Astrocyte of the spinal cord (primary cell): ENCODE results near the gene PYGL.
"Not testable (repeated sequence)": the region's sequence is repeated elsewhere in the genome, so short reads cannot be mapped to it uniquely, and the experiment has no call there.

Experiments
- DNase-seq: peaks from one replicate; pipeline ENCODE4 v3.0.0; 2011; ENCODE audit warnings: low read depth, low spot score
- H3K4me3 ChIP-seq: 2 replicates; pipeline ENCODE4 v1.5.1; 2011; ENCODE audit warnings: low read depth, mild to moderate bottlenecking, low read length, moderate library complexity
- in situ Hi-C: cut with HindIII; loops from 2 replicates; pipeline ENCODE4 v1.10.0; 2017; ENCODE audit warnings: low sequenced_read_pairs
- TF ChIP-seq, protein P1 (sequence below): IDR thresholded peaks from 2 replicates; pipeline ENCODE4 v1.5.1; 2012; ENCODE audit warnings: low read depth, mild to moderate bottlenecking, low read length, inconsistent platforms

Gene PYGL

DNA sequence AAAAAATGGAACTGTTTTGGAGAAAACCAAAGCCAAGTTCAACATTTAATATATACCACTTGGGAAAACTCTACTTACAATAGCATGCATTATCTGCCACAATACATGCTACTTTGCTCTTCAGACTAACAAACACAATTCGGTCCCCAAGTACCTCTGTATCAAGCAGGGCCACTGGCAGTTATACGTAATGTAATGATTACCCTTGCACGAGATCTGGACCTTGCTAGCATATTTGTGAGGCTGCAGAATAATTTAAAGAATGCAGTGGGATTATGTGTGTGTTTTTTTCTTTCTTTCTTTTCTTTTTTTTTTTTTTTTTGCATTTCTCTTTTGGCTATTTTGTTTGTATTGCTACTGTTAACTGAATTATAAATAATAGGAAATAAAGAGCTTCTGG lies 22.8 kb upstream of the PYGL start:
- no peak for DNase-seq
- TF ChIP-seq, protein P1, sequence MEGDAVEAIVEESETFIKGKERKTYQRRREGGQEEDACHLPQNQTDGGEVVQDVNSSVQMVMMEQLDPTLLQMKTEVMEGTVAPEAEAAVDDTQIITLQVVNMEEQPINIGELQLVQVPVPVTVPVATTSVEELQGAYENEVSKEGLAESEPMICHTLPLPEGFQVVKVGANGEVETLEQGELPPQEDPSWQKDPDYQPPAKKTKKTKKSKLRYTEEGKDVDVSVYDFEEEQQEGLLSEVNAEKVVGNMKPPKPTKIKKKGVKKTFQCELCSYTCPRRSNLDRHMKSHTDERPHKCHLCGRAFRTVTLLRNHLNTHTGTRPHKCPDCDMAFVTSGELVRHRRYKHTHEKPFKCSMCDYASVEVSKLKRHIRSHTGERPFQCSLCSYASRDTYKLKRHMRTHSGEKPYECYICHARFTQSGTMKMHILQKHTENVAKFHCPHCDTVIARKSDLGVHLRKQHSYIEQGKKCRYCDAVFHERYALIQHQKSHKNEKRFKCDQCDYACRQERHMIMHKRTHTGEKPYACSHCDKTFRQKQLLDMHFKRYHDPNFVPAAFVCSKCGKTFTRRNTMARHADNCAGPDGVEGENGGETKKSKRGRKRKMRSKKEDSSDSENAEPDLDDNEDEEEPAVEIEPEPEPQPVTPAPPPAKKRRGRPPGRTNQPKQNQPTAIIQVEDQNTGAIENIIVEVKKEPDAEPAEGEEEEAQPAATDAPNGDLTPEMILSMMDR: no peak
- H3K4me3 ChIP-seq: no peak overlapping the region
- in situ Hi-C loops: no loop called here

DNA sequence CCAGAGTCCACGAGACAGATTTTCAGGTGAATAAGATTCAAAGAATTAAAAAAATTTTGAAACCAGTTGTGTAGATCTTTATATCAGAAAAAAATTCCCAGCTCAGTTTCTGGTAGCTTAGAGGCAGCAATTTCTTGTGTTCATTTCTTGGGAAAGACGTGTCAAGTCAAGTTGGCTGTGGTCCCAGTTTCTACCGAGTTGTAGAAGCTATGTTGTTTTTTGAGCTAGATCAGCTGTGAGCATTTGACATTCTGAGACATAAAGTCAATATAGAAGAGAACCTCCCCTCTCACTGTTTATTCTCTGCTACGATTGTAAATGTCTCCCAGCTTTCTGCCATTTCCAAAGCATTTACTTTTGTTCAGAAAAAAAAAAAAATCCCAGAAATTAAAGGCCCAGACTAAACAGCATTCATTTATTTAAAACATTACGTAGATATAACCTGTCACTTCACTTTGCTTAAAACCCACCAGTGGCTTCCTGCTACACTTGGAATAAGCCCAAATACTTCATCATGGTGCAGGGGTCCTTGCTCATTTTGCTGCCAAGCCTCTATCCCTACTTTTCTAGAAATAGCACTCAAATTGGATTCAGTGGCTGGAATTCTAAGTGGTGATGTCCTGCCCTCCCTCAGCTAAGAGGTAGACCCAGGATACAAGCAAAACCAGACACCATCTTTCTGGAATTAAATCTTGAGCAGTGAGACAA lies 20.6 kb upstream of the PYGL start:
- H3K4me3 ChIP-seq: no peak overlapping the region
- in situ Hi-C loops: no loop called here
- DNase-seq: peak; percentile 96
- TF ChIP-seq, protein P1: no peak

DNA sequence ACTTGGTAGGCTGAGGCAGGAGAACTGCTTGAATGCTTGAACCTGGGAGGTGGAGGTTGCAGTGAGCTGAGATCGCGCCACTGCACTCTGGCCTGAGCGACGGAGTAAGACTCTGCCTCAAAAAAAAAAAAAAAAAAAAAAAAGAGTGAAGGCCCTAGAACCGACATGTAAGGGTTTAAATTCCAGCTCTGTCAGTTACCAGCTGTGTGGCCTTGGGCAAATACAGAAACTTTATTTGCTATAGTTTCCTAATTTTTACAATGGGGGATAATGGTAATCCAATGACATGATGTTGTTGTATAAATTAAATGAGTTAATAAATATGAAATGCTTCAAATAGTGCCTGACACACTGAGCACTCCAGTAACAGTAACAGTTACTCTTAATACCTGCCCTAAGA lies 19.6 kb upstream of the PYGL start:
- H3K4me3 ChIP-seq: no peak overlapping the region
- no peak for DNase-seq
- TF ChIP-seq, protein P1: no peak
- in situ Hi-C loops: no loop called here

DNA sequence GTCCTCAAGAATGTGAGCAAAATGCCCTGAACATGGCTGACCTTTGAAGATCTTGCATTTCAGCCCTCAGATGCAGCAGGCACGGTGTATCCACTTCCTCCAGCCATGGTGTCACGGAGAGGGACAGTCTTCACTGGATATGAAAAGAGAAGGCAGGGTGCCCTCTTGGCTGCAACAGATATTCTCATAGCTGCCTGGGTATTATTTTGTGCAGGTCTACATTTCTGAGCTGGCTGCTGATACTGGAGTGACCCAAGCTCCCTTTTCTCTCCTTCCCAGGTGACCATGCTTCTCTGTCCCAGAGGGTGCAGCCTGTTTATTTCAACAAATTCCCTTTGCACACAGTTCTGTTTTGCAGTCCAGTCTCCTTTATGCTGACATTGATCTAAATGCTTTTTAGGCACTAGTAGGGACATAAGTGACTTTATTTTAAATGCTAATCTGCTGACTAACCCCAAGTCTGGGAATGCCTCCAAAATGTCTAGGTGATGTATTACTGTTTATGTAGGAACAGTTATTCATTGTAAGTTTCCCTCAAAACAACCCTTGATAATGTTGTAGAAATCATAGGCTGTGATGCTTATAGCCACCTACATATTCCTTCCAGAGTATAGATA lies 17.4 kb upstream of the PYGL start:
- no peak overlapping the region for H3K4me3 ChIP-seq
- TF ChIP-seq, protein P1: no peak
- DNase-seq: peak; percentile 93
- in situ Hi-C loops: no loop called here

DNA sequence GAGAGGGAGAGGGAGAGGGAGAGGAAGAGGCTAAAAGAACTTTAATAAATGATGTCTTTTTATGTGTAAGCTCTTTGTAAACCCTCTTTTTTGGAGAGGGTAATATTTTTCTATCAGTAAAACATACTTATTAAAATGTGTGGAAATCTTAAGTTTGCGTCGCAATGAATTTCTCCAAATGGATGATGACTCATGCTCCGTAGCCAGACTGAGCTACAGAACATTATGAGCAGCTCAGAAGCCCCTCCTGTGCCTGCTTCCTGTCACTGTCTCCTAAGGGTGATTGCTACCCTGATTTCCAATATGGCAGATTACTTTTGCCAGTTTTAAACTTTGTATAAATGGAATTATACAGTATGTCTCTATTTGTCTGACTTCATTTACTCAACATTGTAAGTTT lies 13.0 kb upstream of the PYGL start:
- TF ChIP-seq, protein P1: no peak
- in situ Hi-C loops: no loop called here
- DNase-seq: peak; percentile 44
- H3K4me3 ChIP-seq: no peak overlapping the region

DNA sequence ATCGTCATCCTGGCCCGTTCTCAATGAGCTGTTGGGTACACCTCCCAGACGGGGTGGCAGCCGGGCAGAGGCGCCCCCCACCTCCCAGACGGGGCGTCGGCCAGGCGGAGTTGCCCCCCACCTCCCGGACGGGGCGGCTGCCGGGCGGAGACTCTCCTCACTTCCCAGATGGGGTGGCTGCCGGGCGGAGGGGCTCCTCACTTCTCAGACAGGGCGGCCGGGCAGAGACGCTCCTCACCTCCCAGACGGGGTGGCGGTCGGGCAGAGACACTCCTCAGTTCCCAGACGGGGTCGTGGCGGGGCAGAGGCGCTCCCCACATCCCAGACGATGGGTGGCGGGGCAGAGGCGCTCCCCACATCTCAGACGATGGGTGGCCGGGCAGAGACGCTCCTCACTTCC lies 12.1 kb upstream of the PYGL start:
- H3K4me3 ChIP-seq, in situ Hi-C loops, DNase-seq: not testable (repeated sequence)

DNA sequence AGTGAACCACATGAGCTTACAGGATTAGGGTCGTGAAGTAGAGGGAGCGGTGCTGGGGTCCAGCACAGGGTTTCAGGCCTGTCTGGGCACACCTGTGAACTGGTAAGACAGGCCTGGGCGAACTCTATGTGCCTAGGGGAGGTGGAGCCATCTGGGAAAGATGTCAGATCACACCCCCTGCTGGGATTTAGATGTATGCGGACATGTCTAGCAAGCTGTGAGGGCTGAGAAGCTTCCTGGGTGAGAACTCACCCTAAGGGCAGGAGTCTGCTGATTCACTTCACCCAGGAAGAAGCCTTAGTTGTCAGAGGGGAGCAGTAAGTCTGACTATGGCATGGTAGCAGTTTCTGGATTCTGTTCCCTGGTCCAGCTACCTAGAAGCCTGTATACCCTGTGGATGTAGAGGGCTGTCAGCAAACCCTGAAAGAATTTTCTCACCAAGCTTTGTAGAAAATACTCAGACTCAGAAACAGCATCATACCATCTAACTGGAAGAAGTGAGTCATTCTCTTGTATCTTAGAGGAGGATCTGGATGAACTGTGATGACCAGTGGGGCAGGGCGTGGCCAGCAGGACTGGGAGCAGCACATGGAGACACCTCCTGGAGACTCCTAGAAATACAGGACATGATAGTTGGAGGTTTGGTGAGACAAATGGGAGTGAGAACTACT lies 11.2 kb upstream of the PYGL start:
- H3K4me3 ChIP-seq: no peak overlapping the region
- DNase-seq: peak; percentile 90
- TF ChIP-seq, protein P1: peak; percentile 49
- in situ Hi-C loops: no loop called here
